Suprapubic skin (tissue), 4 donors: ENCODE measurements around the gene PACRG.
"Not testable (repeated sequence)": the region's sequence is repeated elsewhere in the genome, so short reads cannot be mapped to it uniquely, and the experiment has no call there.

Experiments
- CTCF ChIP-seq, 2 donors: fragments of 200-600 bp in 1 of 2; fragments of 450-650 bp in 1 of 2; sonication (generic) in 1 of 2; IDR thresholded peaks; one replicate each; pipeline ENCODE4 v1.5.1; 2016 to 2019; ENCODE audit warnings: antibody characterized with exemption in 2 of 2, mild to moderate bottlenecking in 1 of 2, moderate library complexity in 1 of 2
- EP300 ChIP-seq: sonication (generic); formaldehyde crosslinking; IDR thresholded peaks from one replicate; pipeline ENCODE4 v1.6.1; 2017; ENCODE audit warnings: antibody characterized with exemption
- POLR2A ChIP-seq, 2 donors: fragments of 450-650 bp; IDR thresholded peaks; one replicate each; pipeline ENCODE4 v1.6.1; 2017; ENCODE audit warnings: antibody characterized with exemption in 2 of 2, mild to moderate bottlenecking in 2 of 2, moderate library complexity in 2 of 2
- POLR2AphosphoS5 ChIP-seq, 3 donors: sonication (generic); formaldehyde crosslinking; IDR thresholded peaks; one replicate each; pipeline ENCODE4 v1.6.1; 2017; ENCODE audit warnings: antibody characterized with exemption in 3 of 3

GRCh38 chr6:162983234-162983633 lies 255.5 kb downstream of the PACRG start:
- TF ChIP-seq CTCF (IDR thresholded peaks at IDR 0.05); POLR2A (IDR thresholded peaks at IDR 0.05); EP300; POLR2AphosphoS5 (IDR thresholded peaks at IDR 0.05): not testable (repeated sequence)
